ENCODE measurements around the gene TMEM238. TPM values are rescaled to one million over a fixed set of nuclear protein-coding genes. Genes with fewer than 3 reads are reported as not detected.
A peak's percentile ranks its signal among the peaks of the same experiment; 100 is the strongest.
"Not testable (repeated sequence)": the region's sequence is repeated elsewhere in the genome, so short reads cannot be mapped to it uniquely, and the experiment has no call there.

Gene TMEM238
- total RNA-seq, 2 donors from 2014 or later = 1.2 TPM; not detected in 1

DNA sequence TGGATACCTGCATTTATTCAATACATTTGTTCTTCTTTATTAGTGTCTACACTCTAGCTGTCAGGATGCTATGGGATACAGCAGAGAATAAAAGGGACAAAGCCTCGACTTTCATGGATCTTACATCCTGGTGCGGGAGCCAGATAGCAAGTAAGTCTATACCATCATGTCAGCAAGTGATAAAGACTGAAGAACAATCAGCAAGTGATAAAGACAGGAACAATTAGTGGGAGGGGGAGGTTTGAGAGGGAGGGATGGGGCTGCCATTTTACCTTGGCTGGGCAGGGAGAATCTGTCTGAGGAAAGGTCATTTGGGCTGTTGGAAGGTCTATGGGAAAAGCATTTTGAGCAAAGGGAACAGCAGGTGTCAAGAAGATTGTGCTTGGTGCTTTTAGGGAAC lies 26.1 kb upstream of the TMEM238 start:
- TF ChIP-seq, protein P1, sequence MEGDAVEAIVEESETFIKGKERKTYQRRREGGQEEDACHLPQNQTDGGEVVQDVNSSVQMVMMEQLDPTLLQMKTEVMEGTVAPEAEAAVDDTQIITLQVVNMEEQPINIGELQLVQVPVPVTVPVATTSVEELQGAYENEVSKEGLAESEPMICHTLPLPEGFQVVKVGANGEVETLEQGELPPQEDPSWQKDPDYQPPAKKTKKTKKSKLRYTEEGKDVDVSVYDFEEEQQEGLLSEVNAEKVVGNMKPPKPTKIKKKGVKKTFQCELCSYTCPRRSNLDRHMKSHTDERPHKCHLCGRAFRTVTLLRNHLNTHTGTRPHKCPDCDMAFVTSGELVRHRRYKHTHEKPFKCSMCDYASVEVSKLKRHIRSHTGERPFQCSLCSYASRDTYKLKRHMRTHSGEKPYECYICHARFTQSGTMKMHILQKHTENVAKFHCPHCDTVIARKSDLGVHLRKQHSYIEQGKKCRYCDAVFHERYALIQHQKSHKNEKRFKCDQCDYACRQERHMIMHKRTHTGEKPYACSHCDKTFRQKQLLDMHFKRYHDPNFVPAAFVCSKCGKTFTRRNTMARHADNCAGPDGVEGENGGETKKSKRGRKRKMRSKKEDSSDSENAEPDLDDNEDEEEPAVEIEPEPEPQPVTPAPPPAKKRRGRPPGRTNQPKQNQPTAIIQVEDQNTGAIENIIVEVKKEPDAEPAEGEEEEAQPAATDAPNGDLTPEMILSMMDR (IDR thresholded peaks at IDR 0.05) = no peak
- Histone ChIP-seq H3K27me3 (no peaks in the 10 kb centered on the region), H3K4me1 (peaks cover 0 to 20% of the 10 kb centered on the region in 2 donors), H3K27ac (no peak overlapping the region), H3K4me3 (no peak overlapping the region), H3K36me3 (peaks cover 9% of the 10 kb centered on the region), H3K9me3 (no peaks in the 10 kb centered on the region)
- no peak for DNase-seq (ENCODE audit: low spot score)

DNA sequence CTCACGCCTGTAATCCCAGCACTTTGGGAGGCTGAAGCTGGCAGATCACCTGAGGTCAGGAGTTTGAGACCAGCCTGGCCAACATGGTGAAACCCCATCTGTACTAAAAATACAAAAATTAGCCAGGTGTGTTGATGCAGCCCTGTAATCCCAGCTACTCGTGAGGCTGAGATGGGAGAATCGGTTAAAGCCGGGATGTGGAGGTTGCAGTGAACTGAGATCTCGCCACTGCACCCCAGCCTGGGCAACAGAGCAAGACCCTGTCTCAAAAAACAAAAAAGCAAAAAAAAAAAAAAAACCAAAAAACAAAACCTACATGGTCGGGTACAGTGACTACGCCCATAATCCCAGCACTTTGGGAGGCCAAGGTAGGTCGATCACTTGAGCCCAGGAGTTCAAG lies 25.1 kb upstream of the TMEM238 start:
- not testable (repeated sequence) for H3K27me3 ChIP-seq; H3K27ac ChIP-seq; DNase-seq (ENCODE audit: low spot score); H3K4me3 ChIP-seq; H3K9me3 ChIP-seq
- Histone ChIP-seq H3K4me1 (peaks cover 0 to 20% of the 10 kb centered on the region in 2 donors), H3K36me3 (peaks cover 11% of the 10 kb centered on the region)

DNA sequence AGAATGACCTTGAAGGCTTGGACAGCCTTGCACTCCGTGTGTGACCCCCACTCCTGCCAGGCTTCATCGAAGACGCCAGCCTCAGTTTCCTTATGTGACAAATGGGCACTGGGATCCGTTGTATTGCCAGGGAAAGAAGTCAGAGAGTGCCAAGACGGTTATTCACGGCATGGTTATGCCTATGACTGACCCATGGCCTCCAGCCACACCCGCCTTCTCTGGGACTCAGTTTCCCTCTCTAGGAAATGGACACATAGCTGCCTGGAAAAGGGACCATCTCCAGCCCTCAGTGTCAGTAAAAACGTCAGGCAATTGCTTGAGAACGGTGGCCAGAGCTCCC lies 24.4 kb upstream of the TMEM238 start:
- Histone ChIP-seq H3K9me3 (no peaks in the 10 kb centered on the region), H3K4me1 (peaks cover 0 to 20% of the 10 kb centered on the region in 2 donors), H3K36me3 (peaks cover 17% of the 10 kb centered on the region), H3K27ac (peak overlapping the region; percentile 97), H3K4me3 (peak overlapping the region; percentile 22 to 84), H3K27me3 (no peaks in the 10 kb centered on the region)
- DNase-seq (ENCODE audit: low spot score) = no peak
- TF ChIP-seq, protein P1 (IDR thresholded peaks at IDR 0.05) = no peak

DNA sequence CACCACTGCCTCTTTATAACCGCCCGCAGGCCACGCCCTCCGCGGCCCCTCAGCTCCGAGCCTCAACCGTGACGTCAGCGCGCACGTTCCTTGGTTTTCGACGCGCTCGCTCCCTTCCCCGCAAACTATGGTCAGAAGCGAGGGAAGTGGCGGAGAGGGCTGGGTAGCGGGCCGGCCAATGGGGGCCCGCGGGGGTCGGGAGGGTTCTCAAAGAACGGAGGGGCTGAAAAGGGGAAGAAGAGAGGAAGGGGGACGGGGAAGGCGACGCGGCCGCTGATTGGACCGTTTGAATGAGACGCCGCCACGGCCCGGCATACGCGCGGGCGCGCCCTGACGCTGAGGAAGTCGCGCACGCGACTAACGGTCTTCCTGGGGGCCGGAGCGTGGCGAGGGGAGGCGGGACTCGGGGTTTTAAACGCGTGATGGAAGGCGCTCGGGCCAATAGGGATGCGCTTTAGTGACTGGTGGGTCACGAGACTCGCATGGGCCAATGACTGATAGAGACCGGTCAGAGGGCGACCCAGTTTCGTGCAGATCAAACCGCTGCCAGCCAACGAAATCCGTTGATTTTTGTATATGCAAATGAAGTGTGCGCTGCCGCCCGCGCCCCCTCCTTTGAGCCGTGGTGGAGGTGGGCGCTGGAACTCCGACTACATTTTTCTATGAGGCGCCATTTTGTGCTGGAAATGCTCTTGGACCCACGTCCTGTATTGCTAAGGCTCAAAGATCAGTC lies 23.9 kb upstream of the TMEM238 start:
- peak; percentile 100 for DNase-seq (ENCODE audit: low spot score)
- Histone ChIP-seq H3K27ac (peak overlapping the region; percentile 97), H3K4me3 (peak overlapping the region; percentile 63 to 84), H3K9me3 (no peaks in the 10 kb centered on the region), H3K4me1 (peaks cover 0 to 20% of the 10 kb centered on the region in 2 donors), H3K36me3 (peaks cover 23% of the 10 kb centered on the region), H3K27me3 (no peaks in the 10 kb centered on the region)
- TF ChIP-seq, protein P1 (IDR thresholded peaks at IDR 0.05) = no peak

DNA sequence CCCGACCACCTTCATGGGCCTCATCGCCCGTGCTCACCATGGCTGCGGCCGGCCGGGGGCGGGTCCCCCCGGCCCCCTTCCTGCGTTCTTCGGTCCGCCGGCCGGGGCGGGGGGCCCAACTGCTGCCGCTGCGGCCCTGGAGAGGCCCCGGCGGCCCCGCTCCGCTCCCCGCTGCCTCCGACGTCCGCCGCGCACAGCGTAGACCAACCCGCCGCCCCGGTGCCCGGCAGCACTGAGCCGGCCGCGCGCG lies 23.4 kb upstream of the TMEM238 start, which contains the start of gene UBE2S:
Gene UBE2S (minus strand): TSS at position 239 of the 250 bp plus-strand sequence. CDS start 199 bp downstream, at position 40.
- peak within 1 kb of the TSS; percentile 63 to 84 for H3K4me3 ChIP-seq
- not testable (repeated sequence) for H3K9me3 ChIP-seq; DNase-seq (ENCODE audit: low spot score); H3K27me3 ChIP-seq
- peaks cover 0 to 20% of the 10 kb centered on the region in 2 donors for H3K4me1 ChIP-seq
- peak within 1 kb of the TSS; percentile 97 for H3K27ac ChIP-seq
- H3K36me3 ChIP-seq = peaks cover 28% of the 10 kb centered on the region

DNA sequence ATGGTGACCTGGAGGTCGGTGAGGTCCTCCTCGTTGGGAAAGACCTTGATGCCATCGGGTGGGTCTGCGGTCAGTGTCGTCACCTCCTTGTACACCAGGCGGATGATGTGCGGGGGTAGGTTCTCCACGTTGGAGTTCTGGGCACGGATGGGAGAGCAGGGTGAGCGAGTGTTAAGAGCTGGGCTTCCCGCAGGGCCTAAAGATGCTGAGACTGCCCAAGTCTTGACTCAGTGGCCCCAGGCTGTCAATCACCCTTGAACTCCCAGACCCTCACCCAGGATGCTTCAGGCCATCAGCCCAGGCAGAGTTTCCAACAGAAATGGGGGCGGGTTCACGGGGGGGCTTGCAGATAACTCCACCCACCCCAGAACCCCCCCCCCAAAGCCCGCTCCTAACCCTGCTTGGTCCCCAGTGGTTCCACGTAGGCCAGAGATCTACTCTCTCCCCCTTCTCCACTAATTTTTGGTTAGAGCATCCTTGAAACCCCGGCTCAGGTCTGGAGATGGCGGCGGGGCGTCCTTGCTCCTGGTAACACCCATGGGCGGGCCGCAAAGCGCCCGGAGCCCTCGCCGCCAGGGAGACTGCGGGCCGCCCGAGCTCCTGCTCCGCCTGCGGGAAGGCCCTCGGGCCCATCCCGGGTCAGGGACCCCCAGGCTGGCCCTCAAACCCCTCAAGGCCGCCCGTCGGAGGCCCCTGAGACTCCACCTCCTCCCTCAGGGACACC lies 22.9 kb upstream of the TMEM238 start:
- TF ChIP-seq, protein P1 (IDR thresholded peaks at IDR 0.05) = no peak
- Histone ChIP-seq H3K27ac (peak overlapping the region; percentile 97), H3K4me3 (peak overlapping the region; percentile 63 to 84), H3K36me3 (peaks cover 31% of the 10 kb centered on the region), H3K27me3 (no peaks in the 10 kb centered on the region), H3K9me3 (no peaks in the 10 kb centered on the region), H3K4me1 (peaks cover 0 to 20% of the 10 kb centered on the region in 2 donors)
- DNase-seq (ENCODE audit: low spot score) = no peak

Measured in right atrium auricular region (tissue), 2 donors.